Stomach (tissue), 9 donors: ENCODE data around the gene PHKA1. TPM values are rescaled to one million over a fixed set of nuclear protein-coding genes. Genes with fewer than 3 reads are reported as not detected.

Experiments used
- DNase-seq, 2 donors: peaks; one replicate each; pipeline versions ENCODE4 v3.0.0 to v3.0.0-alpha.2; 2013 to 2019
- H3K27ac ChIP-seq, 5 donors: fragments of 200-600 bp in 4 of 5; sonication (generic) in 4 of 5; one replicate each; pipeline ENCODE4 v1.5.1; 2013 to 2019; ENCODE audit warnings: mild to moderate bottlenecking in 1 of 5, moderate library complexity in 1 of 5
- H3K27me3 ChIP-seq, 3 donors: fragments of 200-600 bp; sonication (generic); one replicate each; pipeline ENCODE4 v1.5.1; 2017 to 2019; ENCODE audit warnings: mixed run types in 1 of 3
- H3K36me3 ChIP-seq, 4 donors: fragments of 200-600 bp; sonication (generic); 1 replicate in 3 of 4; 2 replicates in 1 of 4; pipeline ENCODE4 v1.5.1; 2016 to 2019
- H3K4me1 ChIP-seq, 4 donors: fragments of 200-600 bp; sonication (generic); one replicate each; pipeline ENCODE4 v1.5.1; 2016 to 2019
- H3K4me3 ChIP-seq, 4 donors: fragments of 200-600 bp; sonication (generic) in 3 of 4; one replicate each; pipeline ENCODE4 v1.5.1; 2016 to 2019; ENCODE audit warnings: mild to moderate bottlenecking in 1 of 4
- H3K9me3 ChIP-seq, 4 donors: fragments of 200-600 bp; sonication (generic); one replicate each; pipeline ENCODE4 v1.5.1; 2016 to 2019
- CTCF ChIP-seq, 7 experiments: fragments of 450-650 bp in 4 of 7; fragments of 200-600 bp in 3 of 7; sonication (generic) in 3 of 7; IDR thresholded peaks; one replicate each; pipeline ENCODE4 v1.5.1; 2016 to 2019; ENCODE audit warnings: antibody characterized with exemption in 7 of 7, control low read depth in 2 of 7, mild to moderate bottlenecking in 1 of 7
- EP300 ChIP-seq: sonication (generic); formaldehyde crosslinking; IDR thresholded peaks from one replicate; pipeline ENCODE4 v1.6.1; 2017; ENCODE audit warnings: antibody characterized with exemption
- POLR2A ChIP-seq, 4 donors: fragments of 450-650 bp; IDR thresholded peaks; one replicate each; pipeline ENCODE4 v1.6.1; 2016; ENCODE audit warnings: antibody characterized with exemption in 4 of 4, control low read depth in 2 of 4, mild to moderate bottlenecking in 1 of 4, moderate library complexity in 1 of 4
- POLR2AphosphoS5 ChIP-seq, 3 donors: sonication (generic); formaldehyde crosslinking; IDR thresholded peaks; one replicate each; pipeline ENCODE4 v1.6.1; 2016; ENCODE audit warnings: antibody characterized with exemption in 3 of 3
- WGBS, 5 donors: extraction: QIAGEN DNeasy Blood & Tissue Kit in 3 of 5; methylation state at CpG; one replicate each; pipeline versions ENCODE4 v1.1.5 to v1.1.7; 2013 to 2018; 5-methylcytosine and 5-hydroxymethylcytosine counted together
- intact Hi-C: fragments of 100-400 bp; cut with DNase I; formaldehyde crosslinking; loops from one replicate; pipeline ENCODE4 v1.15.1; 2023; ENCODE audit warnings: low total_unique reads
- polyA plus RNA-seq, 3 donors: library from polyadenylated mRNA; stranded (reverse); fragments of 200-250 nt; gene quantifications; one replicate each; pipeline ENCODE4 v1.2.3, GENCODE V29; 2013
- total RNA-seq, 5 donors: library from RNA; depleted of rRNA; stranded (reverse); fragments of >200 nt; gene quantifications; one replicate each; pipeline versions ENCODE4 v1.1.0 to v1.2.3, GENCODE V29; 2014 to 2016
- donor health status: healthy with polysubstance abuse.
- donor health status: Bipolar disorder and iron deficiency.
- donor health status: healthy.

Gene PHKA1
- total and polyA plus RNA-seq, 8 donors: 2.0 to 13.4 (median 4.4) TPM

- intact Hi-C loops: no loop called here
- Histone ChIP-seq H3K4me1 (peaks cover 0 to 4% (median 0%) of the 10 kb centered on the region in 4 donors), H3K27me3 (no peaks in the 10 kb centered on the region), H3K9me3 (no peaks in the 10 kb centered on the region), H3K4me3 (peak overlapping the region; percentile 46 to 65 (median 58)), H3K36me3 (peaks cover 0 to 11% (median 8%) of the 10 kb centered on the region in 4 donors), H3K27ac (peak overlapping the region in 2 of 5 donors; percentile 75 to 80)
- no peak for TF ChIP-seq EP300
- no peak for TF ChIP-seq POLR2AphosphoS5 (IDR thresholded peaks at IDR 0.05)
- no peak for TF ChIP-seq CTCF (IDR thresholded peaks at IDR 0.05)
- no peak for TF ChIP-seq POLR2A (IDR thresholded peaks at IDR 0.05)
- 1 to 24% (median 2%) methylated on average over 7 of the region's 7 CpGs for WGBS, 5 donors
- no peak for DNase-seq
Observed at GRCh38 chrX:72573158-72573511, 141.0 kb downstream of the PHKA1 start.

- WGBS, 5 donors: 0 to 36% (median 2%) methylated on average over 27 to 36 of the region's 36 CpGs
- H3K27ac ChIP-seq: peak within 1 kb of the TSS; percentile 34 to 81 (median 75)
Observed at GRCh38 chrX:72572248-72573157, 141.6 kb downstream of the PHKA1 start, which contains the start of gene HDAC8. HDAC8 (minus strand) TSS chrX:72572843; CDS start chrX:72572761, 82 bp downstream.

GRCh38 chrX:72569786-72570185 is 144.3 kb downstream of the PHKA1 start:
- no peak for DNase-seq
- Histone ChIP-seq H3K27ac (no peak overlapping the region), H3K36me3 (peaks cover 0 to 42% (median 39%) of the 10 kb centered on the region in 4 donors), H3K27me3 (no peaks in the 10 kb centered on the region), H3K4me3 (no peak overlapping the region), H3K9me3 (no peaks in the 10 kb centered on the region), H3K4me1 (peaks cover 0 to 4% (median 0%) of the 10 kb centered on the region in 4 donors)
- intact Hi-C loops: no loop called here
- 65 to 77% (median 71%) methylated on average over 2 of the region's 2 CpGs for WGBS, 5 donors
- TF ChIP-seq EP300 (no peak), POLR2AphosphoS5 (IDR thresholded peaks at IDR 0.05) (no peak), CTCF (IDR thresholded peaks at IDR 0.05) (no peak), POLR2A (IDR thresholded peaks at IDR 0.05) (no peak)

More at GRCh38 chrX:72572248-72573157, 141.6 kb downstream of the PHKA1 start, which contains the start of gene HDAC8:
- peaks cover 0 to 17% (median 14%) of the 10 kb centered on the region in 4 donors for H3K36me3 ChIP-seq
- TF ChIP-seq EP300: no peak
- TF ChIP-seq POLR2AphosphoS5 (IDR thresholded peaks at IDR 0.05): no peak
- TF ChIP-seq CTCF (IDR thresholded peaks at IDR 0.05): no peak
- no peak for TF ChIP-seq POLR2A (IDR thresholded peaks at IDR 0.05)
- peak; percentile 61 to 92 for DNase-seq
- H3K4me3 ChIP-seq: peak within 1 kb of the TSS; percentile 46 to 65 (median 58)
- intact Hi-C loops: no loop called here
- no peaks in the 10 kb centered on the region for H3K9me3 ChIP-seq
- H3K4me1 ChIP-seq: peaks cover 0 to 4% (median 0%) of the 10 kb centered on the region in 4 donors
- no peaks in the 10 kb centered on the region for H3K27me3 ChIP-seq

GRCh38 chrX:72568406-72569092 is 145.6 kb downstream of the PHKA1 start:
- no peak overlapping the region for H3K27ac ChIP-seq
- no peaks in the 10 kb centered on the region for H3K27me3 ChIP-seq
- 75 to 88% (median 80%) methylated on average over 6 of the region's 6 CpGs for WGBS, 5 donors
- peaks cover 0 to 53% (median 45%) of the 10 kb centered on the region in 4 donors for H3K36me3 ChIP-seq
- no peaks in the 10 kb centered on the region for H3K9me3 ChIP-seq
- peaks cover 0 to 4% (median 0%) of the 10 kb centered on the region in 4 donors for H3K4me1 ChIP-seq
- intact Hi-C loops: no loop called here
- no peak for TF ChIP-seq POLR2AphosphoS5 (IDR thresholded peaks at IDR 0.05)
- no peak for TF ChIP-seq POLR2A (IDR thresholded peaks at IDR 0.05)
- TF ChIP-seq CTCF (IDR thresholded peaks at IDR 0.05): no peak
- TF ChIP-seq EP300: no peak
- no peak for DNase-seq
- no peak overlapping the region for H3K4me3 ChIP-seq
